Tibial nerve (tissue), 4 donors: ENCODE data around the gene STK10. TPM values are rescaled to one million over a fixed set of nuclear protein-coding genes. Genes with fewer than 3 reads are reported as not detected.

Source experiments
- DNase-seq, 2 donors: peaks; one replicate each; pipeline ENCODE4 v3.0.0-alpha.2; 2019; ENCODE audit warnings: low spot score in 2 of 2
- H3K27ac ChIP-seq, 4 donors: fragments of 200-600 bp; sonication (generic) in 3 of 4; one replicate each; pipeline ENCODE4 v1.5.1; 2017 to 2019; ENCODE audit warnings: mild to moderate bottlenecking in 1 of 4
- H3K27me3 ChIP-seq, 2 donors: fragments of 200-600 bp; sonication (generic) in 1 of 2; one replicate each; pipeline versions ENCODE4 v1.5.1 to v1.6.0; 2017 to 2019
- H3K36me3 ChIP-seq, 3 donors: fragments of 200-600 bp; sonication (generic); one replicate each; pipeline ENCODE4 v1.5.1; 2018 to 2019
- H3K4me1 ChIP-seq, 4 donors: fragments of 200-600 bp; sonication (generic) in 3 of 4; one replicate each; pipeline ENCODE4 v1.5.1; 2017 to 2019
- H3K4me3 ChIP-seq, 4 donors: fragments of 200-600 bp; sonication (generic) in 3 of 4; one replicate each; pipeline ENCODE4 v1.5.1; 2017 to 2019; ENCODE audit warnings: mild to moderate bottlenecking in 1 of 4, moderate library complexity in 1 of 4
- H3K9me3 ChIP-seq, 4 donors: fragments of 200-600 bp; sonication (generic) in 3 of 4; one replicate each; pipeline ENCODE4 v1.5.1; 2017 to 2019
- EP300 ChIP-seq, 2 donors: sonication (generic); formaldehyde crosslinking; IDR thresholded peaks; one replicate each; pipeline ENCODE4 v1.6.1; 2017; ENCODE audit warnings: antibody characterized with exemption in 2 of 2, mild to moderate bottlenecking in 1 of 2
- POLR2A ChIP-seq, 2 donors: fragments of 450-650 bp; IDR thresholded peaks; one replicate each; pipeline ENCODE4 v1.6.1; 2017; ENCODE audit warnings: antibody characterized with exemption in 2 of 2, mild to moderate bottlenecking in 2 of 2, moderate library complexity in 2 of 2
- WGBS, 2 donors: methylation state at CpG; one replicate each; pipeline ENCODE4 v1.1.5; 2018; 5-methylcytosine and 5-hydroxymethylcytosine counted together
- total RNA-seq, 4 donors: library from RNA; depleted of rRNA; stranded (reverse); fragments of >200 nt; gene quantifications; one replicate each; pipeline ENCODE4 v1.1.0, GENCODE V29; 2016
- TF ChIP-seq, protein P1 (sequence below), 5 experiments: fragments of 200-600 bp in 3 of 5; fragments of 450-650 bp in 2 of 5; sonication (generic) in 3 of 5; IDR thresholded peaks; one replicate each; pipeline ENCODE4 v1.5.1; 2016 to 2019; ENCODE audit warnings: antibody characterized with exemption in 5 of 5, mild to moderate bottlenecking in 3 of 5, moderate library complexity in 2 of 5

The STK10 gene
- total RNA-seq, 4 donors from 2014 or later = 35.4 to 75.6 (median 48.0) TPM

DNA sequence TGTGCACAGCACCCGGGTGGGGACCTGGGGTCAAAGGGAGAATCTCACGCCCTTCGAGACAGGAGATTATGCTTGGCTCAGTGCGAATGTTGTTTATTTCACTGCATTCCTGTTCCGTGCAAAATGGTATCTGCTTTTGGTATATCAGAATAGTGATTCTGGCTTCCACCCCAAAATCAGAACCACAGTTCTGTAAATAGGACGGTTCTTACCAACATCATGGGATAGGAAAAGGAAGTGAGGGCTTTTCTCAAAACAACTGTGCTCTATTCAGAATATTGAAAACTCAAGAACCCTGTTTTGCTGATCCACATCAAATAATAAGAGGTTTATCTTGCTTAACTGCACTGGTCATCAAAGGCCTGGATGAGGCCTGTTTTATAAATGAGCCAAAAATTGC, 129.9 kb downstream of the STK10 start:
- peaks cover 0 to 98% (median 13%) of the 10 kb centered on the region in 3 donors for H3K36me3 ChIP-seq

DNA sequence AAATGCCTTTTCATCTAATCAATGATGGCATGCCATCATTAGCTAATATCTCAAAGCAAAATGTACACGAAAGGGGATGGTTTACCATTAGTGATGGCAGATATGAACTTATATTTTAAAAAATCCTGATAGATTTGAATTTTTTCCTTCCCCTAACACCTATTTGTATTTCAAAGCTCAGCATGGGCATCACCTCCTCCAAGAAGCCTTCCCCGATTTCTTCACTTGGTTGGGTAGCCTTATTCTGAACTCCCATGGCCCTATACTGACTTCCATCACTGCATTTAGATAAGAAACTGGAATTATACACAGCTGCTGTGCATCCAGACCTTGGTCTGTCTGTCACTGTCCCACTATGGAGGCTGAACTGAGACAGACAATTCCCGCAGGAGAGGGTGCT, 132.0 kb downstream of the STK10 start:
- H3K27me3 ChIP-seq = no peaks in the 10 kb centered on the region
- H3K4me3 ChIP-seq = no peak overlapping the region
- H3K9me3 ChIP-seq = no peaks in the 10 kb centered on the region
- TF ChIP-seq, protein P1, sequence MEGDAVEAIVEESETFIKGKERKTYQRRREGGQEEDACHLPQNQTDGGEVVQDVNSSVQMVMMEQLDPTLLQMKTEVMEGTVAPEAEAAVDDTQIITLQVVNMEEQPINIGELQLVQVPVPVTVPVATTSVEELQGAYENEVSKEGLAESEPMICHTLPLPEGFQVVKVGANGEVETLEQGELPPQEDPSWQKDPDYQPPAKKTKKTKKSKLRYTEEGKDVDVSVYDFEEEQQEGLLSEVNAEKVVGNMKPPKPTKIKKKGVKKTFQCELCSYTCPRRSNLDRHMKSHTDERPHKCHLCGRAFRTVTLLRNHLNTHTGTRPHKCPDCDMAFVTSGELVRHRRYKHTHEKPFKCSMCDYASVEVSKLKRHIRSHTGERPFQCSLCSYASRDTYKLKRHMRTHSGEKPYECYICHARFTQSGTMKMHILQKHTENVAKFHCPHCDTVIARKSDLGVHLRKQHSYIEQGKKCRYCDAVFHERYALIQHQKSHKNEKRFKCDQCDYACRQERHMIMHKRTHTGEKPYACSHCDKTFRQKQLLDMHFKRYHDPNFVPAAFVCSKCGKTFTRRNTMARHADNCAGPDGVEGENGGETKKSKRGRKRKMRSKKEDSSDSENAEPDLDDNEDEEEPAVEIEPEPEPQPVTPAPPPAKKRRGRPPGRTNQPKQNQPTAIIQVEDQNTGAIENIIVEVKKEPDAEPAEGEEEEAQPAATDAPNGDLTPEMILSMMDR (IDR thresholded peaks at IDR 0.05) = no peak
- no peak for TF ChIP-seq POLR2A (IDR thresholded peaks at IDR 0.05)
- no peak for TF ChIP-seq EP300 (IDR thresholded peaks at IDR 0.05)
- no peak overlapping the region for H3K27ac ChIP-seq
- 96 to 97% methylated on average over 3 of the region's 3 CpGs for WGBS, 2 donors
- H3K4me1 ChIP-seq = peaks cover 0 to 10% (median 0%) of the 10 kb centered on the region in 4 donors
- no peak for DNase-seq
- peaks cover 0 to 98% (median 13%) of the 10 kb centered on the region in 3 donors for H3K36me3 ChIP-seq

More for the DNA sequence above, 129.9 kb downstream of the STK10 start:
- no peak overlapping the region for H3K27ac ChIP-seq
- H3K9me3 ChIP-seq = no peaks in the 10 kb centered on the region
- no peaks in the 10 kb centered on the region for H3K4me1 ChIP-seq
- H3K27me3 ChIP-seq = no peaks in the 10 kb centered on the region
- WGBS, 2 donors = 72 to 76% methylated on average over 6 of the region's 6 CpGs
- TF ChIP-seq EP300 (IDR thresholded peaks at IDR 0.05) (no peak), POLR2A (IDR thresholded peaks at IDR 0.05) (no peak)
- TF ChIP-seq, protein P1 (IDR thresholded peaks at IDR 0.05) = no peak
- H3K4me3 ChIP-seq = no peak overlapping the region
- no peak for DNase-seq

DNA sequence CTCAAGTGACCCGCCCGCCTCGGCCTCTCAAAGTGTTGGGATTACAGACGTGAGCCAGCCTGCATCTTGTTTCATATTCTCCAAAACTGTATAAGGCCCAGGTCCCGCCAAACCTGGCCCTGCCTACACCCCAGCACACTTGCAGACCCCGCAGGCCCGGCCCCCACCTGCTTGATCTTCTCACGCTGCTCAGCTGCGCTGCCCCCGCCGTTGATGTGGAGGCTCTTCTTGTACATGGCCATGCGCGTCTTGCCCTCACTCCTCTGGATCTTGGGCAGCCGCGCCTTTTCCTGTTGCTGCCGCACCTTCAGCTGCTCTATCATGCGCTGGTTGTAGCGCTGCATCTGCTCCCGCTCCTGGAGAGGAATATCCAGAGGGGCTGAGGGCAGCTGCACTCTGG, 132.6 kb downstream of the STK10 start:
- peaks cover 0 to 10% (median 0%) of the 10 kb centered on the region in 4 donors for H3K4me1 ChIP-seq
- no peak overlapping the region for H3K27ac ChIP-seq
- H3K36me3 ChIP-seq = peaks cover 0 to 98% (median 13%) of the 10 kb centered on the region in 3 donors
- no peak for DNase-seq
- 92 to 95% methylated on average over 19 of the region's 19 CpGs for WGBS, 2 donors
- H3K4me3 ChIP-seq = no peak overlapping the region
- TF ChIP-seq, protein P1 (IDR thresholded peaks at IDR 0.05) = no peak
- TF ChIP-seq EP300 (IDR thresholded peaks at IDR 0.05) = no peak
- no peak for TF ChIP-seq POLR2A (IDR thresholded peaks at IDR 0.05)
- H3K9me3 ChIP-seq = no peaks in the 10 kb centered on the region
- no peaks in the 10 kb centered on the region for H3K27me3 ChIP-seq

DNA sequence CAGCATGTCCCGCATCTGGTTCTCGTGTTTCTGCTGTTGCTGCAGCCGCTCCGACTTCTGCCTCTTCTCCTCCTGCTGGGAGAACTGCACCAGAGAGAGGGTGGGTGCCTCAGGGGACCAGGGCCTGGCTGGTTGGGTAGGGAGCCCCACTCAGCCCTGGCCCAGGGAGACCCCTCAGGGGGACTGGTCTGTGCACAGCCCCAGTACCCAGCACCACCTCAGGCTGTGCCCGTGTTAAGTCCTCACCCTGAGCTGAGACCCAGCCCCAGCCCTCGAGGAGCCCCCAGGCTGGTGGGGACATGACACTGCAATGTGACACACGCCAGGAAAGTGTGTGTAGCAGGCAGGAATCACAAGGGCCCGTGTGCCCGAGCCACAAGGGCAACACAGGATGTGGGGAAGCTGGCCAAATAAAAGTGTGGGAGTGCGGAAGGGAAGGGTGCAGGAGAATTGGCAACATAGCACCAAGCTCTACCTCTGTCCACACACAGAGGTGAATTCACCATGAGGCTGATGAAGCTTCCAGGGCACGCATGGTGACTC, 133.3 kb downstream of the STK10 start:
- Histone ChIP-seq H3K36me3 (peaks cover 0 to 98% (median 15%) of the 10 kb centered on the region in 3 donors), H3K27me3 (no peaks in the 10 kb centered on the region), H3K4me3 (no peak overlapping the region), H3K27ac (peak overlapping the region in 1 of 4 donors; percentile 11), H3K4me1 (peaks cover 0 to 10% (median 0%) of the 10 kb centered on the region in 4 donors), H3K9me3 (no peaks in the 10 kb centered on the region)
- WGBS, 2 donors = 85 to 86% methylated on average over 10 to 11 of the region's 11 CpGs
- no peak for DNase-seq
- TF ChIP-seq POLR2A (IDR thresholded peaks at IDR 0.05) (no peak), EP300 (IDR thresholded peaks at IDR 0.05) (no peak)
- TF ChIP-seq, protein P1 (IDR thresholded peaks at IDR 0.05) = no peak

DNA sequence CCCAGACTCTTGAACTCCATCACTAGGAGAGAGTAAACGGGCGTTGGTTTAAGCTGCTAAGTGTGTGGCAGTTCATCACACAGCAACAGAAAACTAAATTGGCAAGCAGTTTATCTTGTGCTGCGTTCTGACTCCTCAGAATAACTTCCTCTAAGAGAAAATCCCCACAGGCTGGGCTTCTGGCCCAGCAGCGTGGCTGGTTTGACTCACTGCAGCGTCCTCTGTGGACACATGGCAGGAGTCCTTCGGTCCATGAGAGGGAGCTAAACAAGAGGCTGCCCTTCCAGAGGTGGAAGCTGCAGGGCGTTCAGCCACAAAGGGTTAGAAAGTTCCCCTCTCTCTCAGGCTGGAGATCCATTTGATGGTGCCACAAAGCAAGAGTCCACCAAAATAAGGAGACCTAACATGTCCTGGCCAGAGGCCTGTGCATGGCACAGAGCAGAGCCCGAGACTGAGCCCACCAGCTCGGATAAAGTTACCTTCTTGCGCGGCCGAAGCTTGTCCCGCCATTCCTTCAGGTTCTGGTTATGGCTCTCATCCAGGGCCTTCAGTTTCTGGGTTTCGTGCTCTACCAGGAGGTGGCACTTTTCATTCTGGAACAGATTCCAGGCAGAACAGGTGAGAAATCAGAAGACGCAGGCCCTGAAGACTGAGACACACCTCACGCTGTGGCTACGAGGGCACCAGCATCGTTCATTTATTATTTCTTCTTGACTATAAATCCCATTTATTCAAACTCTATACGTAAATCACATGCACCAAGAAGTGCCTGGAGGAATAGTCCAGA, 135.4 kb downstream of the STK10 start:
- DNase-seq = no peak
- Histone ChIP-seq H3K27me3 (no peaks in the 10 kb centered on the region), H3K9me3 (no peaks in the 10 kb centered on the region), H3K4me3 (no peak overlapping the region), H3K36me3 (peaks cover 0 to 94% (median 20%) of the 10 kb centered on the region in 3 donors), H3K4me1 (peaks cover 0 to 10% (median 2%) of the 10 kb centered on the region in 4 donors), H3K27ac (peak overlapping the region in 3 of 4 donors; percentile 23 to 83 (median 75))
- no peak for TF ChIP-seq EP300 (IDR thresholded peaks at IDR 0.05)
- TF ChIP-seq POLR2A (IDR thresholded peaks at IDR 0.05) = no peak
- TF ChIP-seq, protein P1 (IDR thresholded peaks at IDR 0.05) = no peak
- 76 to 78% methylated on average over 16 to 19 of the region's 19 CpGs for WGBS, 2 donors
